GM18858 (cell line): ENCODE data around the gene ANKRD55.
"Not testable (repeated sequence)": the region's sequence is repeated elsewhere in the genome, so short reads cannot be mapped to it uniquely, and the experiment has no call there.

Experiments
- ATAC-seq: cut with Tn5 transposase; IDR thresholded peaks from one replicate; pipeline ENCODE4 v1.9.1; 2021; ENCODE audit not compliant: unreplicated experiment

ANKRD55 gene

GRCh38 chr5:56253924-56254323 lies 20.8 kb upstream of the ANKRD55 start:
- no peak for ATAC-seq

GRCh38 chr5:56253126-56253525 lies 20.0 kb upstream of the ANKRD55 start:
- ATAC-seq: no peak

GRCh38 chr5:56251918-56252553 lies 18.9 kb upstream of the ANKRD55 start:
- no peak for ATAC-seq

- ATAC-seq: no peak
These were observed 18.3 kb upstream of the ANKRD55 start for GRCh38 chr5:56251440-56251839.

- no peak for ATAC-seq
These were observed 16.9 kb upstream of the ANKRD55 start for GRCh38 chr5:56250011-56250410.

- ATAC-seq: not testable (repeated sequence)
These were observed 16.0 kb upstream of the ANKRD55 start for GRCh38 chr5:56249085-56249484.

GRCh38 chr5:56247592-56247991 lies 14.5 kb upstream of the ANKRD55 start:
- ATAC-seq: no peak

GRCh38 chr5:56246769-56247168 lies 13.6 kb upstream of the ANKRD55 start:
- no peak for ATAC-seq

- ATAC-seq: no peak
These were observed 12.4 kb upstream of the ANKRD55 start for GRCh38 chr5:56245481-56245880.

GRCh38 chr5:56244627-56245026 lies 11.5 kb upstream of the ANKRD55 start:
- no peak for ATAC-seq

- ATAC-seq: not testable (repeated sequence)
These were observed 9.1 kb upstream of the ANKRD55 start for GRCh38 chr5:56242271-56242670.

- no peak for ATAC-seq
These were observed 592 bp downstream of the ANKRD55 start for GRCh38 chr5:56232538-56232937.

- ATAC-seq: no peak
These were observed 2.6 kb downstream of the ANKRD55 start for GRCh38 chr5:56230576-56230975.

- ATAC-seq: no peak
These were observed 4.0 kb downstream of the ANKRD55 start for GRCh38 chr5:56229111-56229510.

- no peak for ATAC-seq
These were observed 4.5 kb downstream of the ANKRD55 start for GRCh38 chr5:56228631-56229030.

- no peak for ATAC-seq
These were observed 5.4 kb downstream of the ANKRD55 start for GRCh38 chr5:56227691-56228090.

- not testable (repeated sequence) for ATAC-seq
These were observed 9.8 kb downstream of the ANKRD55 start for GRCh38 chr5:56223298-56223697.

- ATAC-seq: not testable (repeated sequence)
These were observed 11.5 kb downstream of the ANKRD55 start for GRCh38 chr5:56221601-56222000.

GRCh38 chr5:56215019-56215830 lies 17.9 kb downstream of the ANKRD55 start:
- no peak for ATAC-seq

GRCh38 chr5:56213886-56214535 lies 19.1 kb downstream of the ANKRD55 start:
- not testable (repeated sequence) for ATAC-seq

GRCh38 chr5:56212130-56212879 lies 20.8 kb downstream of the ANKRD55 start:
- ATAC-seq: no peak
